Activated naive CD8-positive, alpha-beta T cell (primary cell): ENCODE results near the gene NAB1.

ENCODE experiments used
- H3K27ac Mint-ChIP-seq: one replicate; pipeline ENCODE4 v1.8.0; 2021; ENCODE audit warnings: mixed read lengths
- H3K27me3 Mint-ChIP-seq: one replicate; pipeline ENCODE4 v1.8.0; 2021; ENCODE audit warnings: mixed read lengths
- H3K36me3 Mint-ChIP-seq: one replicate; pipeline ENCODE4 v1.8.0; 2021; ENCODE audit warnings: mixed read lengths
- H3K4me1 Mint-ChIP-seq: one replicate; pipeline ENCODE4 v1.8.0; 2021; ENCODE audit warnings: low read depth, mixed read lengths
- H3K4me3 Mint-ChIP-seq: one replicate; pipeline ENCODE4 v1.8.0; 2021; ENCODE audit warnings: mild to moderate bottlenecking, mixed read lengths
- H3K9me3 Mint-ChIP-seq: one replicate; pipeline ENCODE4 v1.8.0; 2021; ENCODE audit warnings: low read depth, mixed read lengths

The NAB1 gene

GRCh38 chr2:190627448-190628412 lies 21.2 kb upstream of the NAB1 start:
- Mint-ChIP-seq H3K36me3 (peaks cover 3% of the 10 kb centered on the region), H3K4me3 (peak overlapping the region; percentile 95), H3K27me3 (no peaks in the 10 kb centered on the region), H3K4me1 (peaks cover 37% of the 10 kb centered on the region), H3K27ac (peak overlapping the region; percentile 59), H3K9me3 (peaks cover 11% of the 10 kb centered on the region)

DNA sequence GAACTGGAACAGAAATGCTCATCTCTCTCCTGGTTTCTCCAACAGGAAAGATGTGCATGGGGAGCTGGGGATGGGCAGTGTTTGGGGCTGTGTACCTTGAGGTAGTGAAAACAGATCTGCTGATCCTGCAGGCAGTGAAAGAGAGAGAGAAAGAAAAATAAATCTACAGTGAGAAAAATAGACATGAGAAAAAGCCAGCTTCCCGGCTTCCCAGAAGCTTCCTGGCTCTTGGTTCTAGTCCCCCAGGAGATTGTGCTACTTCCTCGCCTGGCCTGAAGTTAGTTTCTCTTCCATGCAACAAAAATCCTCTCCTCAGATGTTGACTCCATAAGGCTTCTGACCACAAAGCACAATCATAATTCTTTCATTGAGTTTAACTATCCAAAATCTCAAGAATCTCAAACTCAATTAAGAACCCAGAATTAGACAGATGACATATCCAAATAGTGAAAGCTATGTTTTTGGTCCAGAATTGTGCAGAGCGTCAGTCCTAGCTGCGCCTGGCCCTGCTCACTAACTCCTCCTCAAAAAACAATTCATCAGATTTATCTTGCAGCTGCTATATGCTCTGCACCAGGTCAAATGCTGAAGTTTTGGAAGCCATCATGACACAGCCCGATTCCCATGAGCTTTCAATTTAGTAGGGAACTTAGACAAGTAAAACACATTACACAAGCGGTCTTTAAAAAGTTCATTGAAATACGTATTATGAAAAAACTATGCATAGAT lies 20.1 kb upstream of the NAB1 start:
- Mint-ChIP-seq H3K9me3 (peaks cover 2% of the 10 kb centered on the region), H3K4me3 (peak overlapping the region; percentile 95), H3K27me3 (no peaks in the 10 kb centered on the region), H3K36me3 (peaks cover 3% of the 10 kb centered on the region), H3K27ac (no peak overlapping the region), H3K4me1 (peaks cover 30% of the 10 kb centered on the region)

GRCh38 chr2:190634381-190634780 lies 14.5 kb upstream of the NAB1 start:
- Mint-ChIP-seq H3K4me1 (peaks cover 2% of the 10 kb centered on the region), H3K36me3 (no peaks in the 10 kb centered on the region), H3K27me3 (no peaks in the 10 kb centered on the region), H3K9me3 (no peaks in the 10 kb centered on the region), H3K27ac (no peak overlapping the region), H3K4me3 (no peak overlapping the region)

GRCh38 chr2:190635781-190636180 lies 13.1 kb upstream of the NAB1 start:
- no peak overlapping the region for H3K27ac Mint-ChIP-seq
- H3K4me3 Mint-ChIP-seq: no peak overlapping the region

DNA sequence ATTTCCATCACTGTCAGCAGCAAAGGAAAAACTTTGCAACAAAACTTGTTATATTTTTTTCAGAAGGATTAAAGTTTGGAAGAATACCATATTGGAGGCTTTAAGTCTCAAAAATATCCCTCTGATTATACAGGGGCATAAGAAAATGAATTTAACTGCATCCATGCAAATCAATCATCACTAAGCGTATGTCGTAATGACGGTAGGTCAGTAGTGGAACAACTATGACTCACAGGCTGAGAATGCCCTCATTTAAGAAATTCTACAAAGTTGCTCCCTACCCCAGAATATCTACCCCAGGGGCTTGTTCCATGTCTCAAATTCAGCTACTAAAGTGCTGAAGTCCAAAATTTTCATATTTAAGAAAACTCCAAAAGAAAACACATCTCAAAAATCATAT lies 12.5 kb upstream of the NAB1 start:
- Mint-ChIP-seq H3K36me3 (no peaks in the 10 kb centered on the region), H3K27me3 (no peaks in the 10 kb centered on the region), H3K27ac (no peak overlapping the region), H3K9me3 (no peaks in the 10 kb centered on the region), H3K4me3 (no peak overlapping the region), H3K4me1 (no peaks in the 10 kb centered on the region)

More at GRCh38 chr2:190635781-190636180, 13.1 kb upstream of the NAB1 start:
- Mint-ChIP-seq H3K36me3 (no peaks in the 10 kb centered on the region), H3K9me3 (no peaks in the 10 kb centered on the region), H3K27me3 (no peaks in the 10 kb centered on the region), H3K4me1 (no peaks in the 10 kb centered on the region)

GRCh38 chr2:190637281-190637734 lies 11.6 kb upstream of the NAB1 start:
- Mint-ChIP-seq H3K36me3 (no peaks in the 10 kb centered on the region), H3K4me1 (no peaks in the 10 kb centered on the region), H3K27me3 (no peaks in the 10 kb centered on the region), H3K9me3 (no peaks in the 10 kb centered on the region), H3K27ac (no peak overlapping the region), H3K4me3 (no peak overlapping the region)

GRCh38 chr2:190637903-190638618 lies 10.8 kb upstream of the NAB1 start:
- Mint-ChIP-seq H3K4me3 (no peak overlapping the region), H3K27me3 (no peaks in the 10 kb centered on the region), H3K9me3 (no peaks in the 10 kb centered on the region), H3K27ac (no peak overlapping the region), H3K4me1 (peaks cover under 1% of the 10 kb centered on the region), H3K36me3 (no peaks in the 10 kb centered on the region)

DNA sequence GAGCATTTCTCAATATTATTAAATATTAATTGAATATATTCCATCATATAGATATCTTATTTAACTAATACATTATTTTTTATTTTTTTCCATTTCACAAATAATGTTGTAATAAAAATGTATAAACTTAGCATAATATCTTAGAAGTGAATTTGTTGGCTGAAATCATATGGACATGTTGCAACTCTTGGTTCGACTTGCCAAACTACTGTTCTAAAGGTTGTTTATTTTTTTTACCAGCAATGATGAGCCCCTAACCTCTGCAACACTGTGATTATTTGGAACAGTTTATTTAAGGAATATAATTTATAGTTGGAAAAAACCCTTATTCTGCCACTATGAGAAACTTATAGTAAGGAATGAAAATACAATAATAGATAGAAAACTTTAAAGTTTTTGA lies 8.8 kb upstream of the NAB1 start:
- Mint-ChIP-seq H3K4me1 (peaks cover 16% of the 10 kb centered on the region), H3K4me3 (no peak overlapping the region), H3K27ac (no peak overlapping the region), H3K9me3 (no peaks in the 10 kb centered on the region), H3K36me3 (no peaks in the 10 kb centered on the region), H3K27me3 (no peaks in the 10 kb centered on the region)

- Mint-ChIP-seq H3K27ac (no peak overlapping the region), H3K36me3 (no peaks in the 10 kb centered on the region), H3K9me3 (no peaks in the 10 kb centered on the region), H3K4me3 (no peak overlapping the region), H3K27me3 (no peaks in the 10 kb centered on the region), H3K4me1 (peaks cover 23% of the 10 kb centered on the region)
Measured at GRCh38 chr2:190641469-190641868, 7.4 kb upstream of the NAB1 start.

- peak overlapping the region; percentile 61 for H3K27ac Mint-ChIP-seq
- H3K36me3 Mint-ChIP-seq: no peaks in the 10 kb centered on the region
- no peaks in the 10 kb centered on the region for H3K9me3 Mint-ChIP-seq
- no peaks in the 10 kb centered on the region for H3K27me3 Mint-ChIP-seq
- H3K4me3 Mint-ChIP-seq: peak overlapping the region; percentile 51
- H3K4me1 Mint-ChIP-seq: peaks cover 60% of the 10 kb centered on the region
Measured at GRCh38 chr2:190646780-190647522, 1.9 kb upstream of the NAB1 start.

- Mint-ChIP-seq H3K27ac (peak overlapping the region; percentile 83), H3K36me3 (no peaks in the 10 kb centered on the region), H3K27me3 (no peaks in the 10 kb centered on the region), H3K4me3 (peak overlapping the region; percentile 81), H3K4me1 (peaks cover 62% of the 10 kb centered on the region), H3K9me3 (no peaks in the 10 kb centered on the region)
Measured at GRCh38 chr2:190648289-190649034, 421 bp upstream of the NAB1 start.

GRCh38 chr2:190649798-190650390 lies 1.0 kb downstream of the NAB1 start:
- no peaks in the 10 kb centered on the region for H3K9me3 Mint-ChIP-seq
- no peaks in the 10 kb centered on the region for H3K36me3 Mint-ChIP-seq
- H3K4me3 Mint-ChIP-seq: peak overlapping the region; percentile 94
- peaks cover 51% of the 10 kb centered on the region for H3K4me1 Mint-ChIP-seq
- peak overlapping the region; percentile 92 for H3K27ac Mint-ChIP-seq
- no peaks in the 10 kb centered on the region for H3K27me3 Mint-ChIP-seq

GRCh38 chr2:190651413-190651812 lies 2.5 kb downstream of the NAB1 start:
- Mint-ChIP-seq H3K36me3 (peaks cover 1% of the 10 kb centered on the region), H3K27me3 (no peaks in the 10 kb centered on the region), H3K4me1 (peaks cover 56% of the 10 kb centered on the region), H3K9me3 (no peaks in the 10 kb centered on the region), H3K27ac (peak overlapping the region; percentile 47), H3K4me3 (peak overlapping the region; percentile 94)
